ENCODE results near the gene LAMP5. TPM values are rescaled to one million over a fixed set of nuclear protein-coding genes. Genes with fewer than 3 reads are reported as not detected.

The LAMP5 gene
- total and polyA plus RNA-seq, 2 experiments from 2014 or later, result 0.47 TPM; not detected in 1

DNA sequence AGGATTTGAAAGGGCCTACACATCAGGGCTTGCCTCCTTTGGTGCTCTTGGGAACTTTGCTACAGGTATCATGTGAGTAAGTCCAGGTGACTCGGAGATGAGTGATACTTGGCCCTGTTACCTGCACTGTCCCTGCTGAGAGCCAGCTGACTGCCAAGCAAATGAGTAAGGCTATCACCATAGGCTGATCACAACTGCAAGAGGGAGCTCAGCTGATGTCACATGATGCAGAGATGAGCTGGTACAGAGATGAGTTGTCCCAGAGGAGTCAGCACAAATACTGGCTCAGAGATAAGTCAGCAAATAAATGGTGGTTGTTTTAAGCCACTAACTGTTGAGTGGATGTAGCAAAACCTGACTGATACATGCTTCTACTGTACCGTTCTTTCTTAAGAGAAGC is 41.4 kb downstream of the LAMP5 start:
- no peaks in the 10 kb centered on the region for H3K27me3 ChIP-seq
- no peaks in the 10 kb centered on the region for H3K36me3 ChIP-seq (replicated peaks; ENCODE audit: insufficient read depth, low read depth)
- H3K4me3 ChIP-seq, result no peak overlapping the region
- no peaks in the 10 kb centered on the region for H3K79me2 ChIP-seq
- H3K4me2 ChIP-seq, result no peak overlapping the region
- no peaks in the 10 kb centered on the region for H3K9me2 ChIP-seq (replicated peaks; ENCODE audit: insufficient read depth)
- H3K4me1 ChIP-seq (ENCODE audit: insufficient read depth), result no peaks in the 10 kb centered on the region
- no peaks in the 10 kb centered on the region for H3K9me3 ChIP-seq (ENCODE audit: low read depth)
- peak; percentile 19 for DNase-seq (ENCODE audit: low spot score)
- TF ChIP-seq, protein P1, sequence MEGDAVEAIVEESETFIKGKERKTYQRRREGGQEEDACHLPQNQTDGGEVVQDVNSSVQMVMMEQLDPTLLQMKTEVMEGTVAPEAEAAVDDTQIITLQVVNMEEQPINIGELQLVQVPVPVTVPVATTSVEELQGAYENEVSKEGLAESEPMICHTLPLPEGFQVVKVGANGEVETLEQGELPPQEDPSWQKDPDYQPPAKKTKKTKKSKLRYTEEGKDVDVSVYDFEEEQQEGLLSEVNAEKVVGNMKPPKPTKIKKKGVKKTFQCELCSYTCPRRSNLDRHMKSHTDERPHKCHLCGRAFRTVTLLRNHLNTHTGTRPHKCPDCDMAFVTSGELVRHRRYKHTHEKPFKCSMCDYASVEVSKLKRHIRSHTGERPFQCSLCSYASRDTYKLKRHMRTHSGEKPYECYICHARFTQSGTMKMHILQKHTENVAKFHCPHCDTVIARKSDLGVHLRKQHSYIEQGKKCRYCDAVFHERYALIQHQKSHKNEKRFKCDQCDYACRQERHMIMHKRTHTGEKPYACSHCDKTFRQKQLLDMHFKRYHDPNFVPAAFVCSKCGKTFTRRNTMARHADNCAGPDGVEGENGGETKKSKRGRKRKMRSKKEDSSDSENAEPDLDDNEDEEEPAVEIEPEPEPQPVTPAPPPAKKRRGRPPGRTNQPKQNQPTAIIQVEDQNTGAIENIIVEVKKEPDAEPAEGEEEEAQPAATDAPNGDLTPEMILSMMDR (IDR thresholded peaks at IDR 0.05; ENCODE audit: poor library complexity), result no peak
- TF ChIP-seq EZH2phosphoT487 (IDR thresholded peaks at IDR 0.05; ENCODE audit: low read depth, severe bottlenecking, unreplicated experiment) (no peak), EZH2 (IDR thresholded peaks at IDR 0.05; ENCODE audit: borderline replicate concordance) (no peak)
- H2AFZ ChIP-seq, result no peak overlapping the region
- H4K20me1 ChIP-seq (ENCODE audit: insufficient read depth, poor library complexity, severe bottlenecking), result no peaks in the 10 kb centered on the region
- H3K27ac ChIP-seq, result no peak overlapping the region
- WGBS (ENCODE audit: low lambda C conversion rate, missing lambda C conversion rate), result 83% methylated on average over 2 of the region's 2 CpGs

DNA sequence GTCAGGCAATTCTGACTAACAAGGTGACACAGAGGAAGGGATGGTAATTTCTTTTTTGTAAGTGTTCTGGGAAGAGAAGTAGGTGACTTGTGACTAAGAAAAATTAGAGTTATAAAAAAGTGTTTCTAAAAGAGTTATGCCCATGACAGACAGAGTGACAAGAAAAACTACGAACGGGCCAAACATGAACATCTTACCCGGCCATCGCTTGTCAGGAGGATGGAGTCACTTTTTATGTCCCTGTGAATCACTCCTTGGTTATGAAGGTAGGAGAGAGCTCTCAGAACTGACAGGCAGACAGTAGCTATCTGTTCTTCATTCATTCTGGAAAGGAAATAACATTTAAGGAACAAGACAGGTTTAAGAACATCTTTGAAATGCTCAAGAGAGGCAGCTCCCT is 43.0 kb downstream of the LAMP5 start:
- H3K4me2 ChIP-seq, result no peak overlapping the region
- H3K27ac ChIP-seq, result no peak overlapping the region
- H3K27me3 ChIP-seq, result no peaks in the 10 kb centered on the region
- H3K36me3 ChIP-seq (replicated peaks; ENCODE audit: insufficient read depth, low read depth), result no peaks in the 10 kb centered on the region
- no peaks in the 10 kb centered on the region for H4K20me1 ChIP-seq (ENCODE audit: insufficient read depth, poor library complexity, severe bottlenecking)
- no peak overlapping the region for H3K4me3 ChIP-seq
- TF ChIP-seq EZH2 (IDR thresholded peaks at IDR 0.05; ENCODE audit: borderline replicate concordance), result no peak
- no peak for TF ChIP-seq EZH2phosphoT487 (IDR thresholded peaks at IDR 0.05; ENCODE audit: low read depth, severe bottlenecking, unreplicated experiment)
- TF ChIP-seq, protein P1 (IDR thresholded peaks at IDR 0.05; ENCODE audit: poor library complexity), result no peak
- H3K4me1 ChIP-seq (ENCODE audit: insufficient read depth), result no peaks in the 10 kb centered on the region
- H2AFZ ChIP-seq, result no peak overlapping the region
- H3K79me2 ChIP-seq, result no peaks in the 10 kb centered on the region
- no peaks in the 10 kb centered on the region for H3K9me2 ChIP-seq (replicated peaks; ENCODE audit: insufficient read depth)
- 97% methylated on average over 4 of the region's 4 CpGs for WGBS (ENCODE audit: low lambda C conversion rate, missing lambda C conversion rate)
- H3K9me3 ChIP-seq (ENCODE audit: low read depth), result no peaks in the 10 kb centered on the region
- DNase-seq (ENCODE audit: low spot score), result no peak

DNA sequence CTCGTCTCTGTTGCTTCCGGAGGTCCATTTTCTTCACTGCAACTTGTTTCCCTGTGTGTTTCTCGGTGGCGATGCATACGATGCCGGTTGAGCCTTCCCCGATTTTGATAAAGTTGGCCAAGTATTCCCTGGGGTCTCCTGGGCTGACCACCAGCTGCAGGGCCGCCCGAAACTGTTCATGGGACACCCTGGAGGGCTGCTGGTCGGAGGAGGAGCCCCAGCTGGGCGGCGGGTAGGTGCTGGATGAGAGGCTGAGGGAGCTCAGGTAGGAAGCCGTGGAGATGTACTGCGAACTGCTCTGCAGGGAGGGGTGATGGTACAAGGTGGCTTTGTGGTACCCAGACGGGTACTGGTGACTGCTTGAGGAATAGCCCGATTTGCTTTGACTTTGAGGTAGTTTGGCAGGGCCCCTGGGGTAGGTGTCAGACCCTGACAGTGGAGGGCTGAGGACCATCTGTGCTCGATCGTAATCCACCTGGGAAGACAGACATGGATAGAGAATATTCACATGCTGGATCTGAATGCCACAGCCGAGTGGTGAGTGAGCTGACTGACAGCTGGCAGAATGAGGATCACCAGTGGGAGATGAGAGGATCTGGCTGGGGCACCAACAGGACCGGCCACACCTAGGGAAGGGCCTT is 51.6 kb downstream of the LAMP5 start:
- H3K27ac ChIP-seq, result no peak overlapping the region
- no peak for DNase-seq (ENCODE audit: low spot score)
- H3K79me2 ChIP-seq, result no peaks in the 10 kb centered on the region
- H3K4me3 ChIP-seq, result no peak overlapping the region
- H4K20me1 ChIP-seq (ENCODE audit: insufficient read depth, poor library complexity, severe bottlenecking), result no peaks in the 10 kb centered on the region
- H3K27me3 ChIP-seq, result no peaks in the 10 kb centered on the region
- no peak overlapping the region for H3K4me2 ChIP-seq
- no peak overlapping the region for H2AFZ ChIP-seq
- H3K36me3 ChIP-seq (replicated peaks; ENCODE audit: insufficient read depth, low read depth), result no peaks in the 10 kb centered on the region
- TF ChIP-seq, protein P1 (IDR thresholded peaks at IDR 0.05; ENCODE audit: poor library complexity), result no peak
- TF ChIP-seq EZH2phosphoT487 (IDR thresholded peaks at IDR 0.05; ENCODE audit: low read depth, severe bottlenecking, unreplicated experiment) (no peak), EZH2 (IDR thresholded peaks at IDR 0.05; ENCODE audit: borderline replicate concordance) (no peak)
- H3K9me2 ChIP-seq (replicated peaks; ENCODE audit: insufficient read depth), result no peaks in the 10 kb centered on the region
- H3K4me1 ChIP-seq (ENCODE audit: insufficient read depth), result no peaks in the 10 kb centered on the region
- WGBS (ENCODE audit: low lambda C conversion rate, missing lambda C conversion rate), result 92% methylated on average over 20 of the region's 20 CpGs
- H3K9me3 ChIP-seq (ENCODE audit: low read depth), result no peaks in the 10 kb centered on the region

All from hepatocyte (in vitro differentiated cells).